Stimulated activated CD8-positive, alpha-beta memory T cell treated with anti-CD3 and anti-CD28 coated beads, Interleukin-4, amount 100 ng/mL, for 24 hours (primary cell): ENCODE measurements around the gene TNFSF13.
"Not testable (repeated sequence)": the region's sequence is repeated elsewhere in the genome, so short reads cannot be mapped to it uniquely, and the experiment has no call there.

Experiments
- DNase-seq: peaks from one replicate; pipeline ENCODE4 v3.0.0-alpha.2; 2020; ENCODE audit warnings: low read depth

The TNFSF13 gene

DNA sequence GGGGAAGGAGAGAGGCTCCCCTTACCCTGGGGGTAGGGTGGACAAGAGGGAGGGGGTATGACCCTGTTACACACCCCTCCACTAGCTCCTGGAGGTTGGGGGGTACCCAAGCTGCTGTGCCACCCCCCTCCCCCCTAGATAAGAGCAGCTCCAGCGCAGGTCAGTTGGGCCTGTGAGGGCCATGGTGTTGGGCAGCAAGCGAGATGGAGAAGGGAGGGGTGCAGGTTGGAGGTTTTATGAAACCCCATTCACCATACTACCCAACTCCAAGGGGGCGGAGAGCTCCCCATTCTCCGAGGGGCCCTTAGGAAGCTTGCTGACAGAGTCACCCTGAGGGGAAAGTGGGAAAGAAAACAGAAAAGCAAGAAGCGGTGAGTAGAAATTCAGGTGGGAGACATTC is 33.0 kb downstream of the TNFSF13 start:
- no peak for DNase-seq

GRCh38 chr17:7592422-7593021 is 34.0 kb downstream of the TNFSF13 start:
- no peak for DNase-seq

DNA sequence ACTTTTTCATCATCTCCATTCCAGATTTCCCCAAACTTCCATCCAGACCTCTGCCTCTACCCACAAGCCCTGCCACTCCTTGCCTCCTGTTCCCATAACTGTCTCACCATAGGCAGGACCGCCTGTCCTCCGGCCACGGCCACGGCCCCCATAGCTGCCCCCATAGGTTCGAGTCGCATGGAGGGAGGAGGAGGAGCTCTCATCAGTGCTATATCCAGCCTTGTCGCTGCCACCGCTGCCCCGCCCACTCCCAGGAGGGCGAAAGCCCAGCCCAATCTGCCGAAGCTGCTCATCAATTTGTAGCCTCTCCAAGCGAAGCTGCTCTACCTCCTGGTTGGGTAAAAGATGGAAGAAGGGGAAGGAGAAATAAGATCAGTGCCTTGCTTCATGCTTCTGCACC is 34.7 kb downstream of the TNFSF13 start:
- no peak for DNase-seq

- DNase-seq, result not testable (repeated sequence)
Observed at GRCh38 chr17:7597561-7597960, 39.0 kb downstream of the TNFSF13 start.

- no peak for DNase-seq
Observed at GRCh38 chr17:7606280-7606679, 47.7 kb downstream of the TNFSF13 start.

- DNase-seq, result no peak
Observed at GRCh38 chr17:7610641-7611040, 52.1 kb downstream of the TNFSF13 start.
